Astrocyte (in vitro differentiated cells and primary cell): ENCODE data around the gene FGD5. TPM values are rescaled to one million over a fixed set of nuclear protein-coding genes. Genes with fewer than 3 reads are reported as not detected.

Experiments
- DNase-seq: peaks from one replicate; pipeline ENCODE4 v3.0.0-alpha.2; 2010; ENCODE audit warnings: low read depth
- FAIRE-seq: peaks from 2 replicates; lab custom pipeline; 2011; peaks lifted over from hg19 to GRCh38; lab: Jason Lieb, UNC
- H2AFZ ChIP-seq: 2 replicates; pipeline ENCODE4 v1.6.0; 2012; ENCODE audit warnings: low read depth, low read length, inconsistent platforms
- H3K27ac ChIP-seq: 2 replicates; pipeline ENCODE4 v1.5.1; 2011; ENCODE audit warnings: low read depth, low read length, inconsistent platforms
- H3K27me3 ChIP-seq: 2 replicates; pipeline ENCODE4 v1.6.0; 2011; ENCODE audit warnings: low read length, inconsistent platforms; ENCODE audit not compliant: insufficient read depth
- H3K36me3 ChIP-seq: 2 replicates; pipeline ENCODE4 v1.5.1; 2011; ENCODE audit warnings: low read length, inconsistent platforms; ENCODE audit not compliant: insufficient read depth
- H3K4me1 ChIP-seq: 2 replicates; pipeline ENCODE4 v1.5.1; 2011; ENCODE audit warnings: low read length, inconsistent platforms; ENCODE audit not compliant: insufficient read depth
- H3K4me2 ChIP-seq: 2 replicates; pipeline ENCODE4 v1.6.0; 2012; ENCODE audit warnings: low read length, inconsistent platforms
- H3K4me3 ChIP-seq: 2 replicates; pipeline ENCODE4 v1.5.1; 2011; ENCODE audit warnings: low read depth, mild to moderate bottlenecking, low read length, inconsistent platforms; ENCODE audit not compliant: insufficient read depth
- H3K79me2 ChIP-seq: 2 replicates; pipeline ENCODE4 v1.6.0; 2012; ENCODE audit warnings: mild to moderate bottlenecking, low read length, inconsistent platforms; ENCODE audit not compliant: insufficient read depth
- H3K9ac ChIP-seq: 2 replicates; pipeline ENCODE4 v1.6.0; 2012; ENCODE audit warnings: mild to moderate bottlenecking, low read length, inconsistent platforms
- H3K9me3 ChIP-seq: 2 replicates; pipeline ENCODE4 v1.5.1; 2012; ENCODE audit warnings: low read depth, mild to moderate bottlenecking, low read length, inconsistent platforms; ENCODE audit not compliant: insufficient read depth
- H4K20me1 ChIP-seq: 2 replicates; pipeline ENCODE4 v1.6.0; 2012; ENCODE audit warnings: low read length, inconsistent platforms; ENCODE audit not compliant: insufficient read depth
- H3K27ac Mint-ChIP-seq: one replicate; pipeline ENCODE4 v1.8.0; 2021; ENCODE audit warnings: mild to moderate bottlenecking, mixed read lengths; ENCODE audit not compliant: unreplicated experiment
- H3K27me3 Mint-ChIP-seq: one replicate; pipeline ENCODE4 v1.8.0; 2021; ENCODE audit warnings: low read depth, mixed read lengths; ENCODE audit not compliant: unreplicated experiment
- H3K36me3 Mint-ChIP-seq: one replicate; pipeline ENCODE4 v1.8.0; 2021; ENCODE audit warnings: low read depth, mixed read lengths; ENCODE audit not compliant: unreplicated experiment
- H3K4me1 Mint-ChIP-seq: one replicate; pipeline ENCODE4 v1.8.0; 2021; ENCODE audit warnings: low read depth, mixed read lengths; ENCODE audit not compliant: unreplicated experiment
- H3K4me3 Mint-ChIP-seq: one replicate; pipeline ENCODE4 v1.8.0; 2021; ENCODE audit warnings: mild to moderate bottlenecking, moderate library complexity, mixed read lengths; ENCODE audit not compliant: unreplicated experiment
- H3K9me3 Mint-ChIP-seq: one replicate; pipeline ENCODE4 v1.8.0; 2021; ENCODE audit warnings: mild to moderate bottlenecking, mixed read lengths; ENCODE audit not compliant: unreplicated experiment
- EZH2 ChIP-seq: IDR thresholded peaks from 2 replicates; pipeline ENCODE4 v1.6.1; 2012; ENCODE audit warnings: mild to moderate bottlenecking, low read length, inconsistent platforms; ENCODE audit not compliant: insufficient read depth
- total RNA-seq: library from RNA; stranded (reverse); gene quantifications from 2 replicates; pipeline ENCODE4 v1.2.1, GENCODE V29; 2021
- TF ChIP-seq, protein P1 (sequence below): IDR thresholded peaks from 2 replicates; pipeline ENCODE4 v1.5.1; 2011; ENCODE audit warnings: low read depth, mild to moderate bottlenecking, inconsistent platforms, low read length, moderate library complexity; ENCODE audit not compliant: insufficient read depth

Gene FGD5
- total RNA-seq, 1 donor from 2014 or later: 2.0 TPM

- H3K27ac Mint-ChIP-seq: no peak overlapping the region
- H3K9ac ChIP-seq: no peak overlapping the region
- H3K36me3 ChIP-seq: no peaks in the 10 kb centered on the region
- H3K4me2 ChIP-seq: no peak overlapping the region
- no peak overlapping the region for H3K27ac ChIP-seq
- no peak overlapping the region for H3K4me3 Mint-ChIP-seq
- TF ChIP-seq, protein P1, sequence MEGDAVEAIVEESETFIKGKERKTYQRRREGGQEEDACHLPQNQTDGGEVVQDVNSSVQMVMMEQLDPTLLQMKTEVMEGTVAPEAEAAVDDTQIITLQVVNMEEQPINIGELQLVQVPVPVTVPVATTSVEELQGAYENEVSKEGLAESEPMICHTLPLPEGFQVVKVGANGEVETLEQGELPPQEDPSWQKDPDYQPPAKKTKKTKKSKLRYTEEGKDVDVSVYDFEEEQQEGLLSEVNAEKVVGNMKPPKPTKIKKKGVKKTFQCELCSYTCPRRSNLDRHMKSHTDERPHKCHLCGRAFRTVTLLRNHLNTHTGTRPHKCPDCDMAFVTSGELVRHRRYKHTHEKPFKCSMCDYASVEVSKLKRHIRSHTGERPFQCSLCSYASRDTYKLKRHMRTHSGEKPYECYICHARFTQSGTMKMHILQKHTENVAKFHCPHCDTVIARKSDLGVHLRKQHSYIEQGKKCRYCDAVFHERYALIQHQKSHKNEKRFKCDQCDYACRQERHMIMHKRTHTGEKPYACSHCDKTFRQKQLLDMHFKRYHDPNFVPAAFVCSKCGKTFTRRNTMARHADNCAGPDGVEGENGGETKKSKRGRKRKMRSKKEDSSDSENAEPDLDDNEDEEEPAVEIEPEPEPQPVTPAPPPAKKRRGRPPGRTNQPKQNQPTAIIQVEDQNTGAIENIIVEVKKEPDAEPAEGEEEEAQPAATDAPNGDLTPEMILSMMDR: no peak
- TF ChIP-seq EZH2: no peak
- H3K36me3 Mint-ChIP-seq: peaks cover 2% of the 10 kb centered on the region
- peaks cover 5% of the 10 kb centered on the region for H3K9me3 Mint-ChIP-seq
- no peaks in the 10 kb centered on the region for H3K79me2 ChIP-seq
- H3K4me3 ChIP-seq: no peak overlapping the region
- FAIRE-seq (no peak), DNase-seq (no peak)
- no peaks in the 10 kb centered on the region for H3K9me3 ChIP-seq
- H3K4me1 ChIP-seq: no peaks in the 10 kb centered on the region
- no peak overlapping the region for H2AFZ ChIP-seq
- no peaks in the 10 kb centered on the region for H4K20me1 ChIP-seq
- H3K27me3 Mint-ChIP-seq: peaks cover 42% of the 10 kb centered on the region
- peaks cover 13% of the 10 kb centered on the region for H3K27me3 ChIP-seq
- peaks cover 3% of the 10 kb centered on the region for H3K4me1 Mint-ChIP-seq
These were observed 94.5 kb downstream of the FGD5 start for GRCh38 chr3:14913071-14913925.

- DNase-seq: no peak
- Histone ChIP-seq H4K20me1 (no peaks in the 10 kb centered on the region), H3K4me1 (no peaks in the 10 kb centered on the region), H3K36me3 (no peaks in the 10 kb centered on the region), H3K4me3 (no peak overlapping the region), H3K79me2 (no peaks in the 10 kb centered on the region), H2AFZ (no peak overlapping the region), H3K27ac (no peak overlapping the region), H3K27me3 (peaks cover 13% of the 10 kb centered on the region), H3K9ac (no peak overlapping the region), H3K4me2 (no peak overlapping the region), H3K9me3 (no peaks in the 10 kb centered on the region)
- no peak for FAIRE-seq
- Mint-ChIP-seq H3K27ac (no peak overlapping the region), H3K4me3 (no peak overlapping the region), H3K27me3 (peaks cover 44% of the 10 kb centered on the region), H3K4me1 (peaks cover 3% of the 10 kb centered on the region), H3K36me3 (peaks cover 2% of the 10 kb centered on the region), H3K9me3 (peaks cover 5% of the 10 kb centered on the region)
- TF ChIP-seq, protein P1: no peak
- TF ChIP-seq EZH2: no peak
These were observed 95.4 kb downstream of the FGD5 start for GRCh38 chr3:14913926-14914778.
